GM10266 (cell line): ENCODE measurements around the gene FHOD3.

Source experiments
- DNase-seq: peaks from one replicate; pipeline ENCODE4 v3.0.0; 2012; ENCODE audit errors: extremely low spot score
- TF ChIP-seq, protein P1 (sequence below): IDR thresholded peaks from 2 replicates; pipeline ENCODE4 v1.5.1; 2012; ENCODE audit warnings: mild to moderate bottlenecking, low read depth; ENCODE audit not compliant: control insufficient read depth, insufficient read depth; ENCODE audit errors: missing control alignments

The FHOD3 gene

DNA sequence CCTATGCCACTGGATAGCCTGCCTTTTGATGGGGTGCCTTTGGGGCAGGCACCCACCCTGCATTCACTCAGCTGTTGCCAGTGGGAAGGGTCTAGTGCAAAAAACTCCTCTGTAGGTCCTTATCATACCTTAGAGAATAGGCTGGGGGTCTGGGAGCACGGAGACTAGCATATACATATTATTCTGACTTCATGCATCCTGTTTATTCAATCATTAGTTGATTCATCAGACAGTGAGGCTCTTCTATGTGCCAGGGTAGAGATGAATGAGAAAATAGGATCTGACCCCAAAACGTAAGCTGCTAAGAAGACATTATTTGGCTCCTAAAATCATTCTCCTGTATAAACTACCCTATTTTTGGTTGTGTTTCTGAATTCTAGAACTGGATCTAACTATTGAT lies 378.0 kb downstream of the FHOD3 start:
- TF ChIP-seq, protein P1, sequence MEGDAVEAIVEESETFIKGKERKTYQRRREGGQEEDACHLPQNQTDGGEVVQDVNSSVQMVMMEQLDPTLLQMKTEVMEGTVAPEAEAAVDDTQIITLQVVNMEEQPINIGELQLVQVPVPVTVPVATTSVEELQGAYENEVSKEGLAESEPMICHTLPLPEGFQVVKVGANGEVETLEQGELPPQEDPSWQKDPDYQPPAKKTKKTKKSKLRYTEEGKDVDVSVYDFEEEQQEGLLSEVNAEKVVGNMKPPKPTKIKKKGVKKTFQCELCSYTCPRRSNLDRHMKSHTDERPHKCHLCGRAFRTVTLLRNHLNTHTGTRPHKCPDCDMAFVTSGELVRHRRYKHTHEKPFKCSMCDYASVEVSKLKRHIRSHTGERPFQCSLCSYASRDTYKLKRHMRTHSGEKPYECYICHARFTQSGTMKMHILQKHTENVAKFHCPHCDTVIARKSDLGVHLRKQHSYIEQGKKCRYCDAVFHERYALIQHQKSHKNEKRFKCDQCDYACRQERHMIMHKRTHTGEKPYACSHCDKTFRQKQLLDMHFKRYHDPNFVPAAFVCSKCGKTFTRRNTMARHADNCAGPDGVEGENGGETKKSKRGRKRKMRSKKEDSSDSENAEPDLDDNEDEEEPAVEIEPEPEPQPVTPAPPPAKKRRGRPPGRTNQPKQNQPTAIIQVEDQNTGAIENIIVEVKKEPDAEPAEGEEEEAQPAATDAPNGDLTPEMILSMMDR, result no peak
- DNase-seq, result no peak

- DNase-seq, result no peak
- TF ChIP-seq, protein P1, result no peak
Observed at GRCh38 chr18:36676629-36677028, 379.1 kb downstream of the FHOD3 start.

DNA sequence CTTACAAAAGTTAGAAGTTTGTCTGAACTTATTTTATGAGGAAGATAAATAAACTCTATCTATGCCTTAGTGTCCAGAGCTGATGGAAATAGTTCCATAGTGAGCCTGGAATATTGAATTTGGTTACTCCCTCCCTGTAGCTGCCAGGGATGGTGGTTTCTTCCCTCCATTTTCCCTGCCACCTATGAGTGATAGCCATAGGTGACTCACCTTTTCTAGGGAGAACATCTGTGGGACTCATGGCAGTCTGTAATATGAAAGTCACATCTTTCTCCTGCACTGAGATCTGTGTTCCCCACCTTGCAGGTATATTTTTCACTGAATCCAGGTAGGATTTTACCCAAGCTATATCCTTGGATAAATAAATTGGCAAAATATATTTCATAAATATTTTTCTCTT lies 382.5 kb downstream of the FHOD3 start:
- no peak for DNase-seq
- TF ChIP-seq, protein P1, result no peak

GRCh38 chr18:36685580-36685979 lies 388.1 kb downstream of the FHOD3 start:
- DNase-seq, result no peak
- TF ChIP-seq, protein P1, result no peak

DNA sequence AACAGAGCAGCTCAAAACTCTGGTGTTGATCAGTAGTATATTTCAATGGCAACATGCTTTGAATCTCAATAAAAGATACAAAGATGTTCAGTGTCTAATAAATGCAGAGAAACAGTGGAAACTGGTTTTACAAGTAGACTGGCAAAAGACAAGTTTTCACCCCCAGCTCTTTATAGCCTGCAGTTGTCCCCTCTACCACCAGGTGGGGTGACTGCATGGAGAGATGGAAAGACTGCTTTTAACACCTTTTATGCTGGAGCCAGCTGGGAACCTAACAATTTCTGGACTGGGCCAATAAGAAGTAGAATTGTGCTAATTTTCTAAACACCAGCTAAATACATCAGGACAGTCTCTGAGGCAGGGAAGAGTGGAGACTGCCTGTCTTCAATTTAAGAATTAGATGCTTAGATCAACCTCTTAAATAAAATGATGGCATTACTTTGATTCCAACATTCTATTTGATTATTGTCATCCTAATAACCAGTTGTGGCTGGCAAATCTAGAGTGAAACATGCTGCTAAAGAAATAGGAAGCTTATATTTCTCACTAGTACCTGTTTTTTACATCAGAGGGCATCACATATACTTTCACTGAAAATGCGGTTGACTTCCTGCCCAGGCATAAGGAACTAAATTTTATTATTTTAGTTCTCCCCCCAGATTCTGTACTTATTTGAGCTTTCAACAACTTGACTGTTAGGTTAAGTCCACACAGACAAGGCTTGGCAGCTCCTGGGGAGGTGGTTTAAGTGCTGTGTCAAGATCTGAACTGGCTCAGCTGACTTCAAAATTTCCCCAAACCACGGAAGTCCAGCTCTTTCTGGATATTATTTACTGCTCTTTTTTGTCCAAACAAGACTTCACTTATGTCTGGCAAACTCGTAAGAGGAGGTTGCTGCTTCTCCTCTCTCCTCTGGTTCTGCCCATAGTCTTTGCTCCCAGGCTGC lies 390.8 kb downstream of the FHOD3 start:
- DNase-seq, result peak; percentile 56
- TF ChIP-seq, protein P1, result peak; percentile 75

DNA sequence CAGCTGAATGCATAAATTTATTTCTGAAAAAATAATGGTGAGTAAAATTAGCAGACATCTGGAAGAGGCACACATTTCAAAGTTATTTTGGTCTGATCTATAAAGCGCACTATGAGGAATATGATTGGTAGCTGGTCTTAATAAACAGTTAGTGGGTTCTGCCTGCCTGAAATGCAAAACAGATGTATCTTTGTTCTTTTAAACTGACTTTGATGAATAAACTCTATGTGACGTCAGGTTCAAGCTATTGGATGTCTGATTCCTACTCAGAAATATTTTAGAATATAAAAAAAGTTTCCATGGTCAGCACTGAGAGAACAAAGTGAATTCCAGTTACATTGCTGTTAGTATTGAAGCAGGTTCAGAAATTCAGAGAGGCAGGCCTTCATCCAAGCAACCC lies 394.9 kb downstream of the FHOD3 start:
- DNase-seq, result no peak
- TF ChIP-seq, protein P1, result no peak

GRCh38 chr18:36692921-36693332 lies 395.4 kb downstream of the FHOD3 start:
- no peak for DNase-seq
- TF ChIP-seq, protein P1, result no peak
